ENCODE data around the gene PHF12.
A peak's percentile ranks its signal among the peaks of the same experiment; 100 is the strongest.

PHF12 gene

GRCh38 chr17:28975646-28976045 is 24.3 kb upstream of the PHF12 start:
- FAIRE-seq = no peak

GRCh38 chr17:28975031-28975430 is 23.7 kb upstream of the PHF12 start:
- FAIRE-seq (no peak), DNase-seq (ENCODE audit: insufficient read length, low spot score) (no peak)

More at GRCh38 chr17:28975646-28976045, 24.3 kb upstream of the PHF12 start:
- no peak for DNase-seq (ENCODE audit: insufficient read length, low spot score)

- FAIRE-seq = no peak
- no peak for DNase-seq (ENCODE audit: insufficient read length, low spot score)
Measured at GRCh38 chr17:28974451-28974850, 23.1 kb upstream of the PHF12 start.

- no peak for FAIRE-seq
- no peak for DNase-seq (ENCODE audit: insufficient read length, low spot score)
Measured at GRCh38 chr17:28973425-28973824, 22.1 kb upstream of the PHF12 start.

- DNase-seq (ENCODE audit: insufficient read length, low spot score) = no peak
- no peak for FAIRE-seq
Measured at GRCh38 chr17:28972437-28972836, 21.1 kb upstream of the PHF12 start.

DNA sequence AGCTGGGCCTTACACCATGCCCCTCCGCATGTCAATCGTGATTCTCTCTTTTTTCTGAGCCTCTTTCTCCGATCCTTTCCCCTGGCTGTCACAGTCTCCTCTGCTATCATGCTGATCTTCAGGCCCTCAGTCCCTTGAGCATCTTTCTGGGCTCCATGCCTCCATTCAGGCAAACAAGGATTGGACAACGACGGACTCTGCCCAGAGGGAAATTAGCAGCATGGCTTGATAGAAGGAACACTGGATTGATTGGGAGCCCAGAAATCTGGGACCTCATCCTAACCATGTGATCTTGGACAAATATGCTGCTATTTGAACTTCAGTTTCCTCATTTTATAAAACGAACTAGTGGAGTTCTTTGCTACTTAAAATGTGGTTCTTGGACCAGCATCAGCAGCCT is 19.6 kb upstream of the PHF12 start:
- DNase-seq (ENCODE audit: insufficient read length, low spot score) (no peak), FAIRE-seq (no peak)

GRCh38 chr17:28969706-28970393 is 18.5 kb upstream of the PHF12 start:
- no peak for DNase-seq (ENCODE audit: insufficient read length, low spot score)
- FAIRE-seq = no peak

GRCh38 chr17:28968914-28969295 is 17.6 kb upstream of the PHF12 start:
- FAIRE-seq (peak; percentile 16), DNase-seq (ENCODE audit: insufficient read length, low spot score) (no peak)

DNA sequence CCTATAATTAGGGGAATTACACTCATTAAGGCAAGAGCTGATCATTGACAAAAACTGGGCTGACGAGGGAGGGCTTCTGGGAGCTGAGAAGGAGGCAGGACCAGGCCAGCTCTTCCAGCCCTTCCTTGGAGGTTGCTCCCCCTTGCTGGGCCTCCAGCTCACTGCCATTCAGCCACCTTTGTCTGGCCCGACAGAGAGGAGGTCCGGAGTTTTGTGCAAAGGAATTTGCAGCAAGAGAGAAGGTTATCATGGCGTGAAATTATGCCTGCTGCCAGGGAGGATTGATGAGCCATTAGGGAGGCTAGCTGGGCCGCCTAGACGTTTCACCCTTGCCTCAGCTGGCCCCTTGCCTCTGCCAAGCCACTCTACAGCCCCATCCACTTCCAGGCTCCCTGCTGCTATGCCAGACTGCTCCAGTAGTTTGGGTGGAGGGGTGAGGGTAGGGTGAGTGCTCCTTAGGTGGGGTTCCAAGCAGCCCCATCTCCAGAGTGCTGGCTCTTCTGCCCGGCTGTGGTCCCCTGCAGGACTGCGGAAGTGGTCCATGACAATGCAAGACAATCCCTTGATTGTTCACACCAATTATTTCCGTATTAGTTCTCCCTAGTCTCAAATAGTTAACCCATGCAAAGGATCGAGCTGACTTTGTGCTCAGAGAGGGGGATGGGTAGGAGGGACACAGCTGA is 17.1 kb upstream of the PHF12 start:
- DNase-seq (ENCODE audit: insufficient read length, low spot score) = no peak
- no peak for FAIRE-seq

- DNase-seq (ENCODE audit: insufficient read length, low spot score) (no peak), FAIRE-seq (no peak)
Measured at GRCh38 chr17:28967221-28968135, 16.2 kb upstream of the PHF12 start.

DNA sequence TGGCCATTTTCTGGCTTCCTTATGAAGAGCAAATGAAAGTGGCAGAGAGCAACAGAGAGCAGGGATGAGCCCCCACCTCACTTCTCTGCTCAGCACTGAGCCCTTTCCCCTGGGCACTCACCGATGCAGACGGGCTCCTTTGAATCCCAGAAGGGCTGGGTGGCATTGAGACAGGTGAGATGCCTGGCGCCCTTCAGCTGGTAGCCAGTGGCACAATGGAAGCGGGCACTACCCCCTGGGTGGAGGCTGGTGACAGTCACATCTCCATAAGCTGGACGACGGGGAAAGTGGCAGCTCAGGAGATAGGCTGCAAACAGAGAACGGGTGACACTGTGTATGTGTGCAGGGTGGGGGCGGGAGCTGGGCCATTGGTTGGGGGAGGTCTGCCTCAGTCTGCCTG is 12.5 kb upstream of the PHF12 start:
- no peak for DNase-seq (ENCODE audit: insufficient read length, low spot score)
- FAIRE-seq = peak; percentile 4

DNA sequence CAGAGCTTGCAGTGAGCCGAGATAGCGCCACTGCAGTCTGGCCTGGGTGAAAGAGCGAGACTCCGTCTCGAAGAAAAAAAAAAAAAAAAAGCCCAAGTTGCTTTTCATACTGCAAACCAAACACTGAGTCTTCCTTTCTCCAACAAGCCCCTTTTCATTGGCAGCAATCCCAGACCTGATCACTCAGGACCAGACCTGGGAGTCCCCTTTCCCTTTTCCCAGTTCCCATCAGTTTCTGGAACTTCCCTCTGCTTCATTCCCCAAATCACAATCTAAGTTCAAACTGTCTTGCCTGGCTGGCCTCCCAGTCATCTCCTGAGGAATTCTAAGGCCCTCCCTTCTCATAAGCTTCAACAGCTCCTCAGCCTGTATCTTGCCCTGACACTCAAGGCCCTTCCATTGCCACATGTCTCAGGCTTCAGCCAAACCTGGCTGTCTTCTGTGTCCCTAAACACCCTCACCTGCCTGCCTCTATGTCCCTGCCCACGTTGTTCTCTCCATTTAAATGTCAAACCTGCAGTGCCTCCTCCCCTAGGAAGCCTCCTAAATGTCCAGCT is 11.8 kb upstream of the PHF12 start:
- FAIRE-seq (no peak), DNase-seq (ENCODE audit: insufficient read length, low spot score) (no peak)

DNA sequence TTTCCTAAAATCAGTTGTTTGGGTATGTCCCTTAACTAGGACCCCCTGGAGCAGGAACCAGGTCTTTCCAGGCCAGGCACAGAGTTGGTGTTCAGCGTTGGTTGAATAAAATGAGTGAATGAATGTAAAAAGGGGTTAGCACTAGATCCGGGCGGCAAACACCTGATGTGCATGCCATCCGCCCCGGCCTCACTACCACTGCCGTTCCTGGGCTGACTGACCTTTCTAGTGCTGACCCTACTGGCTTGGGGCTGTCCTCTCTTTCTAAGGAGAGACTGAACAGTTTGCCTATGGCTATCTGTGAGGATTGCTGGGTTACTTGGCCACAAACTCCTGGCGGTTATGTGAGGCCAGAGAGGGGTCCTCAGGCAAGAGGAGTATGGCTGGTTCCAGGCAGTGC is 10.1 kb upstream of the PHF12 start:
- no peak for FAIRE-seq
- DNase-seq (ENCODE audit: insufficient read length, low spot score) = no peak

DNA sequence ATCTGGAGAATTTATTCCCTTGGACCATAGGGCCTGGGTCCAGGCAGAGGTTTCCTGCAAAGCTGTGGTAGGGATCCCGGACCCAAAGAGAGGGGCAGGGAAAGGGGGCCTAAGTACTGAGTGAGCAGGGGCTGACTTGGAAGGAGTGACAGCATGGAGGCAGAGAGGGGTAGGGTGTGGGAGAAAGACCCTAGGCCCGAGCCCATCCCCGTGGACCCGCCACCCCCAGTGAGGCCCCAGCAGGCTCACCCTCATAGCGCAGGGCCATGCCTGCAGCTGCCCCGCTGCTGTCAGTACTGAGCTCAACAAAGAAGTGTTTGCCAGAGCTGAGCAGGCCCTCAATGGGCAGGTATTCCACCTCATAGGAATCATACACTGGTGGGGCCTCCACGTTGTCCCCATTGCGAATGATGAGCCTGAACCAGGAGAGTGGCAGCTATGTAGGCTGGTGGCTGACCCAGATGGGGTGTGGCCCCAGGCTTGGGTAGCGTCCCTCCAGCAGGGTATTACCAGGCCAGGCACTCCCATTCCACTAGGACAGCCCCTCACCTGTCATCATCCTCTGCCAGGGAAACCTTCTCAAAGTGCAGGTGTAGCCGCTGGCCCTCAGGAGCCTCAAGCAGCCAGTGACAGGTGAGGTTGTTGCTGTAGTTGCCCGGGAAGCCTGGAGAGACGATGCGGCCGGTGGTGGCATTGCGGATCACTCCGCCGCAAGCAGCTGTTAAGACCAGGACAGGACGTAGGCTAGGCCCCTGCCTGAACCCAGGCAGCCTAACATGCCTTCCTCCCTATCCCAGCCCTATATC is 9.1 kb upstream of the PHF12 start:
- no peak for DNase-seq (ENCODE audit: insufficient read length, low spot score)
- peak; percentile 46 for FAIRE-seq

DNA sequence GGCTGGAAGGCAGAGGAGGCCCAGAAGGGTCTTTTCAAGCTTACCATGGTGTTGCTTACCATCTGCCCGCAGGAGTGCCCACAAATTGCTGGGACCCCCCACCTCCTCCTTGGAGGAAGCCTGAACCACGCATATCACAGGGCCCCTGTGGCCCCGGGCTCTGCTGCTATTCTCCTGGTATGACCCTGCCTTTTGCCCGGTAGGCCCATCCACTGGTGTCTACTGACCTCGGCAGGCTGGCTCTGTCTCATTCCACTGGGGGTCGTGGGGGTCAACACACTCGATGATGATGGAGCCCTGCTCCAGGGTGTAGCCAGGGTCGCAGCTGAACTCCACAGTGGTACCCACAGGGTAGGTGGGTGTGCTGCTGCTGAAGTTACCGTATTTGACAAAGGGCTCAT is 8.2 kb upstream of the PHF12 start:
- no peak for FAIRE-seq

DNA sequence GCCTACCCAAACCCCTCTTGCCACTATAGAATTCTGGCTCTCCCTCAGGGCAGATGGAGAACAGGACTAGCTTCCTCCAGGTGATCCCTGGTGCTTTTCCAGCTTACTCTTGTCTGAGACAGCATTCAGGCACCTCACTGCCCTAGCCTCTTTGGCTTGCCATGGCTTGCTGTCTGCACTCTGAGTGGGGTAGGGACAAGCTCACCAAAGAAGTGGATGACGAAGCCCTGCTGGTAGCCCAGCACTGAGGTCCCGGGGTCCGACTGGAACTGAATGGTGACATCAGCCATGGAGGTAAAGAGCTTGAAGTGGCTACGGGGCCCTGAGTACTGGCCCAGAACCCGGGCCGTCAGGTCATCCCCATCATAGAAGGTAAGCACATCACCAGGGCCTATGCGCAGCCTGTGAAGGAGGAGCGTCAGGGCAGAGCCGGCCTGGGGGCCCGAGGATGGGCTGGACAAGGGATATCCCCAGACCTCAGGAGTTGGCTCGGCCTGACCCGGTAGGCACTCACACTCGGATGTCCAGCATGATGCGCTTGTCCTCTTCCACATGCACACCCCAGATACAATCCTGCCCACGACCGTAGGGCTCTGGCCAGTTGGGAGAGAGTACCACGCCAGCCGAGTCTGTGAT is 7.6 kb upstream of the PHF12 start:
- DNase-seq (ENCODE audit: insufficient read length, low spot score) = no peak
- FAIRE-seq = no peak

More for the DNA sequence above, 8.2 kb upstream of the PHF12 start:
- DNase-seq (ENCODE audit: insufficient read length, low spot score) = no peak

DNA sequence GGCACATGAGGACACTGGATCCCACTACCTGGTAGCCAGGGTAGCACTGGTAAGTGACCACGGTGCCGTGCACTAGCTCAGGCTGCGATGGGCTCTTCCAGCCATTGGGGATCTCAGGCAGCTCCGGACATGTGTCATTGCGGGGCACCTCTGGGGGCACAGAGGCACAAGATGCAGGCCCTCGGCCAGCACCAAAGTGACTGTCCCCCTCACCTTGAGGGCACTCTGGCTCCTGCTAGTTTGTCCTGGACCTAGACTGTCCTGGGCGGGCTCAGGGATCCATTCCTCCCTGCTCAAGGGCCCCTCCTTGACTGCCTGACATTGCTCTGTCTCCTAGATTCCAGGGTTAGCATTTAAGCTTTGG is 6.7 kb upstream of the PHF12 start:
- DNase-seq (ENCODE audit: insufficient read length, low spot score) (no peak), FAIRE-seq (no peak)

- DNase-seq (ENCODE audit: insufficient read length, low spot score) (no peak), FAIRE-seq (no peak)
Measured at GRCh38 chr17:28957277-28957991, 6.1 kb upstream of the PHF12 start.

DNA sequence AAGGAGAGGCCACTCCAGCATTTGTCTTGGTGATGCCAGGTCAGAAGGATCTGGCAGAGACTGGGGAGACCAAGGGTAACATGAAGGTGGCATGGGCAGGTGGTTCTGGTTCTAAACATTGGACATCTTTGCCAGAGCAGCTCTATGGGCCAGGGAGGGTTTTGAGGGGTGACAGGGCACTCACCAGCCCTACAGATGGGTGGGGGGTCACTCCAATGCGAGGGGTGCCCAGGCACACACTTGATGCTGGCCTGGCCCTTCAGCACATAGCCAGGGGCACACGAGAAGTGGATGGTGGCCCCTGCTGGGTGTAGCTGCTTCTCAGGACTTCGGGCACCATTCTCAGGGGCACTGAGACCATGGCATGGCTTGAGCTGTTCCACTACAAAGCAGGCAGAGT is 5.5 kb upstream of the PHF12 start:
- FAIRE-seq = no peak

More for the DNA sequence above, 5.5 kb upstream of the PHF12 start:
- DNase-seq (ENCODE audit: insufficient read length, low spot score) = no peak
